Thyroid gland (tissue), 4 donors: Measurements from ENCODE around the gene SIRPD.

Experiments used
- POLR2A ChIP-seq, 2 donors: fragments of 450-650 bp; IDR thresholded peaks; one replicate each; pipeline ENCODE4 v1.6.1; 2017; ENCODE audit warnings: antibody characterized with exemption in 2 of 2, mild to moderate bottlenecking in 2 of 2, moderate library complexity in 1 of 2
- TF ChIP-seq, protein P1 (sequence below), 6 experiments: fragments of 200-600 bp in 3 of 6; fragments of 450-650 bp in 3 of 6; sonication (generic) in 3 of 6; IDR thresholded peaks; one replicate each; pipeline ENCODE4 v1.5.1; 2016 to 2019; ENCODE audit warnings: antibody characterized with exemption in 6 of 6, mild to moderate bottlenecking in 2 of 6, inconsistent platforms in 1 of 6, moderate library complexity in 1 of 6

DNA sequence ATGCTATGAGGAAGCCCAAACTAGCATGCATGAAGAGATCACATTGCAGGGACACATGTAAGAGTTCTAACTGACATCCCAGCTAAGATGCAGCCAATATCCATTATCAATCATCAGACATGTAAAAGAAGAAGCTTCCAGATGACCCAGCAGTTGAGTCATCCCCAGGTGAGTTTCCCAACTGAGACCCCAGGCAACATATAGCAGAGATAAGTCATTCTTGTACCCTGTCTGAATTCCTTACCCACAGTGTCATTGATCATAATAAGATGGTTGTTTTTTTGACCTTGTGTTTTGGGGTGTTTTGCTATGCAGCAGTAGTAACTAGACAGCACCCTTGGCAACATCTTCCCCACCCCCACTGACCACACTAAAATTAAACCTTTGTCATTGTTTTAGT is 18.9 kb downstream of the SIRPD start:
- TF ChIP-seq POLR2A (IDR thresholded peaks at IDR 0.05): no peak
- TF ChIP-seq, protein P1, sequence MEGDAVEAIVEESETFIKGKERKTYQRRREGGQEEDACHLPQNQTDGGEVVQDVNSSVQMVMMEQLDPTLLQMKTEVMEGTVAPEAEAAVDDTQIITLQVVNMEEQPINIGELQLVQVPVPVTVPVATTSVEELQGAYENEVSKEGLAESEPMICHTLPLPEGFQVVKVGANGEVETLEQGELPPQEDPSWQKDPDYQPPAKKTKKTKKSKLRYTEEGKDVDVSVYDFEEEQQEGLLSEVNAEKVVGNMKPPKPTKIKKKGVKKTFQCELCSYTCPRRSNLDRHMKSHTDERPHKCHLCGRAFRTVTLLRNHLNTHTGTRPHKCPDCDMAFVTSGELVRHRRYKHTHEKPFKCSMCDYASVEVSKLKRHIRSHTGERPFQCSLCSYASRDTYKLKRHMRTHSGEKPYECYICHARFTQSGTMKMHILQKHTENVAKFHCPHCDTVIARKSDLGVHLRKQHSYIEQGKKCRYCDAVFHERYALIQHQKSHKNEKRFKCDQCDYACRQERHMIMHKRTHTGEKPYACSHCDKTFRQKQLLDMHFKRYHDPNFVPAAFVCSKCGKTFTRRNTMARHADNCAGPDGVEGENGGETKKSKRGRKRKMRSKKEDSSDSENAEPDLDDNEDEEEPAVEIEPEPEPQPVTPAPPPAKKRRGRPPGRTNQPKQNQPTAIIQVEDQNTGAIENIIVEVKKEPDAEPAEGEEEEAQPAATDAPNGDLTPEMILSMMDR (IDR thresholded peaks at IDR 0.05): no peak
